ENCODE measurements around the gene PKLR. TPM values are rescaled to one million over a fixed set of nuclear protein-coding genes. Genes with fewer than 3 reads are reported as not detected.
A peak's percentile ranks its signal among the peaks of the same experiment; 100 is the strongest.

Gene PKLR
- total and polyA plus RNA-seq, 2 donors (not counting 3 experiments of a cell fraction or from before 2014, with no cell fraction given), result not detected

DNA sequence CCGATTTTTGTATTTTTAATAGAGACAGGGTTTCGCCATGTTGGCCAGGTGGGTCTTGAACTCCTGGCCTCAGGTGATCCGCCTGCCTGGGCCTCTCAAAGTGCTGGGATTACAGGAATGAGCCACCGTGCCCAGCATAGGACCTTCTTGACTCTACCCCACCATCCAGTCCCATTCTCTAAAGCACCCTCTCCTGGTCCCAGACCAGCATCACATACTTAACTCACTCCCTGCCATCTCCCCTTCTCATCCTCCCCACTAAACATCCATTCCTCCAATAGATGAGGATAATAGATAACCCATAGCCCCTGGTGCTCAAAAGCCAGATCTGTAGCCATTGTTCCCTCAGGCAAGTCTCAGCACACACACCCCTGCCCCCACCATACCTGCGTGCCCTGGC, 48.0 kb downstream of the PKLR start:
- dilution Hi-C loops (cut with MboI; ENCODE audit: extremely low pct_ligation_motif_present, low sequenced_read_pairs), result no loop called here
- FAIRE-seq (no peak), DNase-seq (ENCODE audit: low read depth, low spot score) (no peak)
- no peaks in the 10 kb centered on the region for H3K9me1 ChIP-seq (replicated peaks; ENCODE audit: control insufficient read depth, extremely low read depth, insufficient read depth, low read length)
- POLR2A ChIA-PET, result no interaction called here
- TF ChIP-seq FOS (IDR thresholded peaks at IDR 0.05; ENCODE audit: borderline replicate concordance, insufficient read depth, low read length), result no peak
- TF ChIP-seq EZH2 (IDR thresholded peaks at IDR 0.05; ENCODE audit: borderline replicate concordance, low read depth, low read length, severe bottlenecking), result no peak
- TF ChIP-seq, protein P1, sequence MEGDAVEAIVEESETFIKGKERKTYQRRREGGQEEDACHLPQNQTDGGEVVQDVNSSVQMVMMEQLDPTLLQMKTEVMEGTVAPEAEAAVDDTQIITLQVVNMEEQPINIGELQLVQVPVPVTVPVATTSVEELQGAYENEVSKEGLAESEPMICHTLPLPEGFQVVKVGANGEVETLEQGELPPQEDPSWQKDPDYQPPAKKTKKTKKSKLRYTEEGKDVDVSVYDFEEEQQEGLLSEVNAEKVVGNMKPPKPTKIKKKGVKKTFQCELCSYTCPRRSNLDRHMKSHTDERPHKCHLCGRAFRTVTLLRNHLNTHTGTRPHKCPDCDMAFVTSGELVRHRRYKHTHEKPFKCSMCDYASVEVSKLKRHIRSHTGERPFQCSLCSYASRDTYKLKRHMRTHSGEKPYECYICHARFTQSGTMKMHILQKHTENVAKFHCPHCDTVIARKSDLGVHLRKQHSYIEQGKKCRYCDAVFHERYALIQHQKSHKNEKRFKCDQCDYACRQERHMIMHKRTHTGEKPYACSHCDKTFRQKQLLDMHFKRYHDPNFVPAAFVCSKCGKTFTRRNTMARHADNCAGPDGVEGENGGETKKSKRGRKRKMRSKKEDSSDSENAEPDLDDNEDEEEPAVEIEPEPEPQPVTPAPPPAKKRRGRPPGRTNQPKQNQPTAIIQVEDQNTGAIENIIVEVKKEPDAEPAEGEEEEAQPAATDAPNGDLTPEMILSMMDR (IDR thresholded peaks at IDR 0.05; ENCODE audit: extremely low read depth in 1 of 2, insufficient read depth in 1 of 2, low read depth in 1 of 2, low read length in 2 of 2), result peak in 1 of 2 donors; percentile 4
- no peak for TF ChIP-seq GATA2 (IDR thresholded peaks at IDR 0.05; ENCODE audit: insufficient read depth, insufficient read length, low read depth, low read length)
- H3K79me2 ChIP-seq (ENCODE audit: control insufficient read depth, insufficient read depth, low read length), result peaks cover 9% of the 10 kb centered on the region
- H3K4me2 ChIP-seq (ENCODE audit: insufficient read depth, low read length), result no peak overlapping the region
- no peak overlapping the region for H2AFZ ChIP-seq (ENCODE audit: low read depth, low read length)
- H3K9me3 ChIP-seq (replicated peaks; ENCODE audit: control insufficient read depth, insufficient read depth, low read length), result no peaks in the 10 kb centered on the region
- no peak overlapping the region for H3K27ac ChIP-seq (ENCODE audit: insufficient read depth, low read depth, low read length)
- no peaks in the 10 kb centered on the region for H4K20me1 ChIP-seq (replicated peaks; ENCODE audit: control insufficient read depth, extremely low read depth, insufficient read depth, low read length)
- H3K4me1 ChIP-seq (ENCODE audit: control insufficient read depth, extremely low read depth, insufficient read depth, low read length), result peaks cover 29% of the 10 kb centered on the region
- H3K4me3 ChIP-seq (replicated peaks in 1 of 3; ENCODE audit: insufficient read depth in 1 of 3, low read depth in 1 of 3, low read length in 3 of 3), result no peak overlapping the region
- intact Hi-C loops (cut with micrococcal nuclease), result loop anchor here (10.0 kb wide), 1 partner anchor 312 kb away; the partner anchor contains the start of gene ASH1L
- CTCF ChIA-PET, result interaction anchor here (0.6 to 5.8 kb wide), 2 partner anchors 69 to 282 kb away, joined by 3 to 115 read pairs; partner anchors contain the start of gene RUSC1
- BruUV-seq (replicated peaks), result no TSS peak
- H3K27me3 ChIP-seq (ENCODE audit: control insufficient read depth in 2 of 2, insufficient read depth in 2 of 2, low read length in 2 of 2), result no peaks in the 10 kb centered on the region
- no peak overlapping the region for H3K9ac ChIP-seq (replicated peaks; ENCODE audit: extremely low read depth, insufficient read depth, low read length)
- peaks cover 3 to 9% of the 10 kb centered on the region in 2 experiments for H3K36me3 ChIP-seq (ENCODE audit: control insufficient read depth in 2 of 2, extremely low read depth in 1 of 2, insufficient read depth in 2 of 2, low read length in 2 of 2)

DNA sequence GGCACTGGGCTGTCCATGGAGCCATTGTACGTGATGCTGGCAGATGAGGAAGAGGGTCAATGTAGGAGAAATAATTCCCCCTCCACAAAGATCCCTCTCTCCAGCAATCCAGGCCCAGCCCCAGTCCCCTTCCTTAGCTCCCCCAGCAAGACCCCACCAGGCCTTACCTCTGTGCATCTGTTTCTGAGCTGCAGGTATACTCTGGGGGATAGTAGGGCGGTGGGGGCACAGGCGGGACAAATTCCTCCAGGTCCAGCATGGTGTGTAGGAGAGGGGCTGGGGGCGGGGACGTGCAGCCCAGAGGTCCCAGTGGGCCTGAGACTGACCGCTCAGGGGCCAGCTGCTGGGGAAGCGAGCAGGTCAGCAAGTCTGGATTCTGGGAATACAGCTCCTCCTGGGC, 49.7 kb downstream of the PKLR start:
- BruUV-seq (replicated peaks), result no TSS peak

More for the DNA sequence above, 49.7 kb downstream of the PKLR start:
- ChIA-PET POLR2A (no interaction called here), CTCF (interaction anchor here (0.8 to 5.8 kb wide), 35 partner anchors 8 to 401 kb away, joined by 3 to 115 read pairs (median 6); partner anchors contain the start of genes ASH1L, CLK2, FDPS and HCN3)
- no peaks in the 10 kb centered on the region for H3K9me3 ChIP-seq (replicated peaks; ENCODE audit: control insufficient read depth, insufficient read depth, low read length)
- H4K20me1 ChIP-seq (replicated peaks; ENCODE audit: control insufficient read depth, extremely low read depth, insufficient read depth, low read length), result no peaks in the 10 kb centered on the region
- DNase-seq (ENCODE audit: low read depth, low spot score), result no peak
- H3K27ac ChIP-seq (ENCODE audit: insufficient read depth, low read depth, low read length), result no peak overlapping the region
- peaks cover 6 to 16% of the 10 kb centered on the region in 2 experiments for H3K36me3 ChIP-seq (ENCODE audit: control insufficient read depth in 2 of 2, extremely low read depth in 1 of 2, insufficient read depth in 2 of 2, low read length in 2 of 2)
- dilution Hi-C loops (cut with MboI; ENCODE audit: extremely low pct_ligation_motif_present, low sequenced_read_pairs) (no loop called here), intact Hi-C loops (cut with micrococcal nuclease) (loop anchor here (10.0 kb wide), 1 partner anchor 313 kb away; the partner anchor contains the start of gene ASH1L)
- no peak overlapping the region for H3K4me2 ChIP-seq (ENCODE audit: insufficient read depth, low read length)
- peaks cover 29% of the 10 kb centered on the region for H3K4me1 ChIP-seq (ENCODE audit: control insufficient read depth, extremely low read depth, insufficient read depth, low read length)
- H2AFZ ChIP-seq (ENCODE audit: low read depth, low read length), result no peak overlapping the region
- no peaks in the 10 kb centered on the region for H3K27me3 ChIP-seq (ENCODE audit: control insufficient read depth in 2 of 2, insufficient read depth in 2 of 2, low read length in 2 of 2)
- TF ChIP-seq MAX (IDR thresholded peaks at IDR 0.05; ENCODE audit: insufficient read depth, insufficient read length) (no peak), FOS (IDR thresholded peaks at IDR 0.05; ENCODE audit: borderline replicate concordance, insufficient read depth, low read length) (no peak), EZH2 (IDR thresholded peaks at IDR 0.05; ENCODE audit: borderline replicate concordance, low read depth, low read length, severe bottlenecking) (no peak), POLR2A (IDR thresholded peaks at IDR 0.05; ENCODE audit: low read depth, low read length) (no peak), POLR2AphosphoS5 (IDR thresholded peaks at IDR 0.05; ENCODE audit: insufficient read depth, low read depth, low read length) (no peak), JUN (IDR thresholded peaks at IDR 0.05; ENCODE audit: borderline replicate concordance, insufficient read depth, insufficient read length, low read depth) (no peak), GATA2 (IDR thresholded peaks at IDR 0.05; ENCODE audit: insufficient read depth, insufficient read length, low read depth, low read length) (no peak), MYC (IDR thresholded peaks at IDR 0.05; ENCODE audit: low read depth, low read length) (no peak)
- TF ChIP-seq, protein P1 (IDR thresholded peaks at IDR 0.05; ENCODE audit: extremely low read depth in 1 of 2, insufficient read depth in 1 of 2, low read depth in 1 of 2, low read length in 2 of 2), result no peak
- peaks cover 9% of the 10 kb centered on the region for H3K79me2 ChIP-seq (ENCODE audit: control insufficient read depth, insufficient read depth, low read length)
- H3K4me3 ChIP-seq (replicated peaks in 1 of 3; ENCODE audit: insufficient read depth in 1 of 3, low read depth in 1 of 3, low read length in 3 of 3), result no peak overlapping the region
- no peaks in the 10 kb centered on the region for H3K9me1 ChIP-seq (replicated peaks; ENCODE audit: control insufficient read depth, extremely low read depth, insufficient read depth, low read length)
- no peak for FAIRE-seq
- H3K9ac ChIP-seq (replicated peaks; ENCODE audit: extremely low read depth, insufficient read depth, low read length), result no peak overlapping the region
